Esophagus muscularis mucosa (tissue), 2 donors: ENCODE results near the gene SPNS3.

ENCODE experiments used
- EP300 ChIP-seq: sonication (generic); formaldehyde crosslinking; IDR thresholded peaks from one replicate; pipeline ENCODE4 v1.6.1; 2017; ENCODE audit warnings: antibody characterized with exemption
- POLR2A ChIP-seq: fragments of 450-650 bp; IDR thresholded peaks from one replicate; pipeline ENCODE4 v1.6.1; 2017; ENCODE audit warnings: antibody characterized with exemption, moderate library complexity, mild to moderate bottlenecking, low read depth

DNA sequence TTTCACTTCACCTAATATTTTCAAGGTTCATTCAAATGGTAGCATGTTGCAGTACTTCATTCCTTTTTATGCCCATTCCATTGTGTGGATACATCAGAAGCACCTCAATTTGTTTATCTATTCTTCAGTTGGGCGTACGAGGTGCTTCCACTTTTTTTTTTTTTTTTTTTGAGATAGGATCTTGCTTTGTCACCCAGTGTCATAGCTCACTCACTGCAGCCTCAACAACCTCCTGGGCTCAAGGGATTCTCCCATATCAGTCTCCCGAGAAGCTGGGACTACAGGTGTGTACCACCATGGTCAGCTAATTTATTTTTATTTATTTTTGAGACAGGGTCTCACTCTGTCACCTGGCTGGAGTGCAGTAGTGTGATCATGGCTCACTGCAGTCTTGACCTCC, 22.5 kb upstream of the SPNS3 start:
- no peak for TF ChIP-seq EP300
- no peak for TF ChIP-seq POLR2A
